Transverse colon (tissue), 4 donors: ENCODE measurements around the gene ABAT. TPM values are rescaled to one million over a fixed set of nuclear protein-coding genes. Genes with fewer than 3 reads are reported as not detected.

ENCODE experiments used
- DNase-seq: peaks from one replicate; pipeline ENCODE4 v3.0.0-alpha.2; 2019
- H3K27ac ChIP-seq, 4 donors: fragments of 200-600 bp; sonication (generic); 2 replicates each; pipeline ENCODE4 v1.5.1; 2016 to 2018; ENCODE audit warnings: inconsistent platforms in 4 of 4
- H3K27me3 ChIP-seq: fragments of 200-600 bp; sonication (generic); 2 replicates; pipeline ENCODE4 v1.5.1; 2017; ENCODE audit warnings: inconsistent platforms
- H3K36me3 ChIP-seq, 4 donors: fragments of 200-600 bp; sonication (generic); 2 replicates each; pipeline ENCODE4 v1.5.1; 2017 to 2019; ENCODE audit warnings: inconsistent platforms in 4 of 4
- H3K4me1 ChIP-seq, 4 donors: fragments of 200-600 bp; sonication (generic); 2 replicates each; pipeline ENCODE4 v1.5.1; 2017 to 2020; ENCODE audit warnings: inconsistent platforms in 4 of 4
- H3K4me3 ChIP-seq, 4 donors: fragments of 200-600 bp; sonication (generic); 1 replicate in 1 of 4; 2 replicates in 3 of 4; pipeline versions ENCODE4 v1.5.1 to v1.6.1; 2017 to 2019; ENCODE audit warnings: inconsistent platforms in 4 of 4
- H3K9me3 ChIP-seq, 2 donors: fragments of 200-600 bp; sonication (generic); 2 replicates each; pipeline ENCODE4 v1.5.1; 2017 to 2019; ENCODE audit warnings: inconsistent platforms in 2 of 2
- CTCF ChIP-seq, 5 experiments: fragments of 200-600 bp in 3 of 5; fragments of 450-650 bp in 2 of 5; sonication (generic) in 3 of 5; IDR thresholded peaks; 1 replicate in 2 of 5; 2 replicates in 3 of 5; pipeline ENCODE4 v1.5.1; 2016 to 2017; ENCODE audit warnings: antibody characterized with exemption in 5 of 5, inconsistent platforms in 3 of 5, mild to moderate bottlenecking in 2 of 5, moderate library complexity in 1 of 5
- EP300 ChIP-seq: sonication (generic); formaldehyde crosslinking; IDR thresholded peaks from one replicate; pipeline ENCODE4 v1.6.1; 2017; ENCODE audit warnings: antibody characterized with exemption, low read depth
- POLR2A ChIP-seq: fragments of 450-650 bp; IDR thresholded peaks from one replicate; pipeline ENCODE4 v1.6.1; 2016; ENCODE audit warnings: antibody characterized with exemption, mild to moderate bottlenecking, moderate library complexity
- POLR2AphosphoS5 ChIP-seq, 3 donors: sonication (generic); formaldehyde crosslinking; IDR thresholded peaks; one replicate each; pipeline ENCODE4 v1.6.1; 2016; ENCODE audit warnings: antibody characterized with exemption in 3 of 3
- WGBS, 2 donors: methylation state at CpG; one replicate each; pipeline ENCODE4 v1.1.5; 2018; ENCODE audit warnings: low coverage in 1 of 2; 5-methylcytosine and 5-hydroxymethylcytosine counted together
- in situ Hi-C, 4 donors: fragments of 200-750 bp; cut with MboI; loops; one replicate each; pipeline versions ENCODE4 v1.15.0 to v1.15.1; 2017; ENCODE audit warnings: low sequenced_read_pairs in 3 of 4, low pct_ligation_motif_present in 1 of 4, low pct_unique_long_range_greater_than_20kb in 1 of 4
- intact Hi-C: fragments of 100-400 bp; cut with DNase I; formaldehyde crosslinking; loops from one replicate; pipeline ENCODE4 v1.15.1; 2023; ENCODE audit warnings: low total_unique reads
- total RNA-seq, 4 donors: library from RNA; depleted of rRNA; stranded (reverse); fragments of >200 nt; gene quantifications; one replicate each; pipeline ENCODE4 v1.1.0, GENCODE V29; 2016

ABAT gene
- total RNA-seq = 10 to 100 TPM; 15.7 to 35.2 (median 21.7) TPM

DNA sequence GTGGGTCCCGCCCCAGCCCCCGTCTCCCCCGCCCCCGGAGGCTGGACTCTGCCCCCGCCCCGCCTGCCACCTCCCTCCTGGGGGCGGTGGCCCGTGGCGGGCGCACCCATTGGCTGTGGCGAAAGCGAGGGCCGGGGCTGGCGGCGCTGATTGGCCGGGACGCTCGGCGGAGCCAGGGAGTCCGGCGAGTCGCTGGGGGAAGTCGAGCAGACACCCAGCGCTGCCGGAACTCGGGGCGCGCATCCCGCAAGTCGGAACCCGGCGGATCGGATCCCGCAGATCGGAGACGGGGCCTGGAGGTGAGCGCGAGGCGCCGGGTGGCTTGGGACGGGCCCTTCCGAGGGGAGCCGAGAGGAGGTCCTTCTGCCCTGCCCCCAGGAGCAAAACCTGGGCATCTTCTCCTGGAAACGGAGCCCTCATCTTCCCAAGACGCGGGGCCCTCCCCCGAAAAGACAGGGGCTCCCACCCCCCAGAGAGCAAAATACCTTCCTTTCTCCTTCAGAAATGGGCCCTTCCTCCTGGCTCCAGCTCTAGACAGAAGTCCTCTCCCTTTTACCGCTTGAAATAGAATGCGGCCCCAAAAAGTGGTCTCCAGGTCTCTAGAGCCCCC is at the start of gene ABAT:
Gene ABAT, plus strand, starts transcription at position 205 of the 610 bp plus-strand sequence. CDS start 61,123 bp downstream, outside the sequence.
- no peaks in the 10 kb centered on the region for H3K27me3 ChIP-seq
- intact Hi-C loops = no loop called here
- in situ Hi-C loops = loop anchor here (5.0 to 25.0 kb wide), 6 partner anchors 110 to 463 kb away; partner anchors contain the start of genes LITAFD (in 1 of the 4), PMM2 (in 1 of the 4) and TMEM186 (in 1 of the 4)
- peaks cover 5 to 9% (median 7%) of the 10 kb centered on the region in 4 donors for H3K4me1 ChIP-seq
- H3K4me3 ChIP-seq = peak within 1 kb of the TSS; percentile 49 to 91 (median 60)
- DNase-seq = peak; percentile 94
- TF ChIP-seq POLR2AphosphoS5 (IDR thresholded peaks at IDR 0.05) = peak; percentile 55 to 83 (median 69)
- TF ChIP-seq POLR2A = peak; percentile 66
- TF ChIP-seq EP300 = no peak
- H3K36me3 ChIP-seq = no peaks in the 10 kb centered on the region
- peak within 1 kb of the TSS; percentile 51 to 67 (median 58) for H3K27ac ChIP-seq
- 4 to 60% methylated on average over 1 to 36 of the region's 49 CpGs for WGBS, 2 donors
- H3K9me3 ChIP-seq = no peaks in the 10 kb centered on the region

DNA sequence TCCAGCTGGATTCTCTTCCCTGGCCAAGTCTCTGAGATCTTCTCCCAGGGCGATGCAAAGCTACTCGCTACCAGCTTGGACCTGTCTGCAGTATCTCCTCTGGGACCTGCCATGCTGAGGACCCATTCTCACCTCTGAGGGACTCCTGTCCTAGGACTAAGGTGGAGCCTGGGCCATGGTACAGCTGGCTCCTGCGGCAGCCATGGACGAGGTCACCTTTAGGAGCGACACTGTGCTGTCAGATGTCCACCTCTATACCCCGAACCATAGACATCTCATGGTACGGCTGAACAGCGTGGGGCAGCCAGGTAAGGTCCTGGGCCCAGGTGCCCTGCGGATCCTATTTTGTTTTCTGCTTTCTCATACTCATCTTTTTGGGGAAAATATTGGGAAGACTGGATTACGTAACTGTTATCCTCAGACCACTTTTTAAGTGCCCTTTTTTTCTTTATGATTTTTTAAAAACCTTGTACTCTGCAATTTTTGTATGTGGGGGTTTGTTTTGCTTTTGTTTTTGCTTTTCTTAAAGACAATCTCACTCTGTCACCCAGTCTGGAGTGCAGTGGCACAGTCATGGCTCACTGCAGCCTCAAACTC is 48.8 kb upstream of the ABAT start:
- Histone ChIP-seq H3K4me1 (peaks cover 0 to 14% (median 4%) of the 10 kb centered on the region in 4 donors), H3K4me3 (no peak overlapping the region), H3K27ac (no peak overlapping the region), H3K36me3 (peaks cover 0 to 45% (median 22%) of the 10 kb centered on the region in 4 donors), H3K9me3 (no peaks in the 10 kb centered on the region), H3K27me3 (no peaks in the 10 kb centered on the region)
- TF ChIP-seq CTCF (IDR thresholded peaks at IDR 0.05) = no peak
- TF ChIP-seq POLR2A = no peak
- no peak for TF ChIP-seq EP300
- no peak for TF ChIP-seq POLR2AphosphoS5 (IDR thresholded peaks at IDR 0.05)
- WGBS, 2 donors = 90 to 95% methylated on average over 2 to 10 of the region's 10 CpGs
- intact Hi-C loops = no loop called here
- in situ Hi-C loops = no loop called here
- no peak for DNase-seq

DNA sequence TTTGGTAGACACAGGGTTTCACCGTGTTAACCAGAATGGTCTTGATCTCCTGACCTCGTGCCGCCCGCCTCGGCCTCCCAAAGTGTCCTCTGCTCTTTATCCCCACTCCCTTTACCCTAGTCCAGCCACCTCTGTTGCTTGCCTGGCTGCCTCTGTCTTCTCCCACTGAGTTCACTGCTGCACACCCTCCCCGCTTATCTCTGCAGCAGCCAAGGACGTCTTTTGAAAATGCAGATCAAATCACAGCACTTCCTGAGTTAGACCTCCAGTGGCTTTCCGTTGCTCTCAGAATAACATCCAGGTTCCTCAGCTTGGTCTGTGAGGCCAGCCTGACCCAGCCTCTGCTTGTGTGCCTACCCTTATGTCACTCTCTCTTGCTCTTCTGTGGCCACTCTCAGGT is 47.5 kb upstream of the ABAT start:
- H3K4me3 ChIP-seq = no peak overlapping the region
- H3K27ac ChIP-seq = no peak overlapping the region
- TF ChIP-seq EP300 (no peak), CTCF (IDR thresholded peaks at IDR 0.05) (no peak), POLR2A (no peak), POLR2AphosphoS5 (IDR thresholded peaks at IDR 0.05) (no peak)
- in situ Hi-C loops = no loop called here
- WGBS, 2 donors = 96 to 97% methylated on average over 6 to 8 of the region's 8 CpGs
- no peak for DNase-seq
- peaks cover 0 to 51% (median 25%) of the 10 kb centered on the region in 4 donors for H3K36me3 ChIP-seq
- intact Hi-C loops = no loop called here
- no peaks in the 10 kb centered on the region for H3K9me3 ChIP-seq
- peaks cover 0 to 14% (median 4%) of the 10 kb centered on the region in 4 donors for H3K4me1 ChIP-seq
- H3K27me3 ChIP-seq = no peaks in the 10 kb centered on the region

DNA sequence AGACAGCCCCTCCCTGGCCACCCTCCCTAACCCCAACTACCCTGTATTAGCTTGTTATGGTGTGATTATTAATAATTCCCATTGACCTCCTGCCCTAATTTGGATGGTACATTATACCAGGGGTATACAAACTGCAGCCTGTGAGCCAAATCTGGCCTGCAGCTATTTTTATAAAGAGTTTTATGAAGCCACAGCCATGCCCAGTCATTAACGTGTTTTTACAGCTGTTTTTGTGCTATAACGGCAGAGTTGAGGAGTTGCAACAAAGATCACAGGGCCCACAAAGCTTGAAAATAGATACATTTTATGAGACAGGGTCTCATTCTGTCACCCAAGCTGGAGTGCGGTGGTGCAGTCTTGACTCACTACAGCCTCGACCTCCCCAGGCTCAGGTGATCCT is 47.0 kb upstream of the ABAT start:
- H3K36me3 ChIP-seq = peaks cover 0 to 51% (median 25%) of the 10 kb centered on the region in 4 donors
- no peak for TF ChIP-seq EP300
- no peak for TF ChIP-seq POLR2A
- TF ChIP-seq POLR2AphosphoS5 (IDR thresholded peaks at IDR 0.05) = no peak
- TF ChIP-seq CTCF (IDR thresholded peaks at IDR 0.05) = no peak
- WGBS, 2 donors = 83% methylated on average over 4 of the region's 4 CpGs; no CpG with 5 or more reads in 1 of the 2 donors
- DNase-seq = no peak
- peaks cover 0 to 10% (median under 1%) of the 10 kb centered on the region in 4 donors for H3K4me1 ChIP-seq
- H3K9me3 ChIP-seq = no peaks in the 10 kb centered on the region
- no peak overlapping the region for H3K27ac ChIP-seq
- no peaks in the 10 kb centered on the region for H3K27me3 ChIP-seq
- in situ Hi-C loops (no loop called here), intact Hi-C loops (no loop called here)
- no peak overlapping the region for H3K4me3 ChIP-seq
